Right forelimb (tissue), 1 donor: ENCODE measurements around the gene AKNAD1.
A peak's percentile ranks its signal among the peaks of the same experiment; 100 is the strongest.
"Not testable (repeated sequence)": the region's sequence is repeated elsewhere in the genome, so short reads cannot be mapped to it uniquely, and the experiment has no call there.

ENCODE experiments used
- DNase-seq: peaks from one replicate; pipeline ENCODE4 v3.0.0-alpha.2; 2018

AKNAD1 gene

DNA sequence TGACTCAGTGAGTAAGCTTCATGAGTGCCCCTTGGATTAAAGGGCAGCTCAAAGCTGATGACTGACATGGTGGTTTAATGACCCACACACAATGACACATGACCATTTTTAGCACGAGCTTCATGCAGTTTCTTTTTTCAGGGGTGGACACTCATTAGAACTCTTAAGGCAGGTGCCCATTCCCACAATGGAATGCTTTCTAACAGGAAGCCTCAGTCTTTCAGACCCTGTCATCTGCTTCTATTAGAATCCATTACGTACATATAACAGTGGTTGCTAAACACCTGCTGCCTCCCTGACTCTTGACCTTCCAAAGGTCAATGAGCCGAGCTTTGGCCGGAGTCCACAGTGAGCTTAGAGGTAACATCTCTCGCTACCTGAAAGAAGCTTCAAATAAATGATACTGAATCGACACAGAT is 27.4 kb downstream of the AKNAD1 start:
- DNase-seq: no peak

DNA sequence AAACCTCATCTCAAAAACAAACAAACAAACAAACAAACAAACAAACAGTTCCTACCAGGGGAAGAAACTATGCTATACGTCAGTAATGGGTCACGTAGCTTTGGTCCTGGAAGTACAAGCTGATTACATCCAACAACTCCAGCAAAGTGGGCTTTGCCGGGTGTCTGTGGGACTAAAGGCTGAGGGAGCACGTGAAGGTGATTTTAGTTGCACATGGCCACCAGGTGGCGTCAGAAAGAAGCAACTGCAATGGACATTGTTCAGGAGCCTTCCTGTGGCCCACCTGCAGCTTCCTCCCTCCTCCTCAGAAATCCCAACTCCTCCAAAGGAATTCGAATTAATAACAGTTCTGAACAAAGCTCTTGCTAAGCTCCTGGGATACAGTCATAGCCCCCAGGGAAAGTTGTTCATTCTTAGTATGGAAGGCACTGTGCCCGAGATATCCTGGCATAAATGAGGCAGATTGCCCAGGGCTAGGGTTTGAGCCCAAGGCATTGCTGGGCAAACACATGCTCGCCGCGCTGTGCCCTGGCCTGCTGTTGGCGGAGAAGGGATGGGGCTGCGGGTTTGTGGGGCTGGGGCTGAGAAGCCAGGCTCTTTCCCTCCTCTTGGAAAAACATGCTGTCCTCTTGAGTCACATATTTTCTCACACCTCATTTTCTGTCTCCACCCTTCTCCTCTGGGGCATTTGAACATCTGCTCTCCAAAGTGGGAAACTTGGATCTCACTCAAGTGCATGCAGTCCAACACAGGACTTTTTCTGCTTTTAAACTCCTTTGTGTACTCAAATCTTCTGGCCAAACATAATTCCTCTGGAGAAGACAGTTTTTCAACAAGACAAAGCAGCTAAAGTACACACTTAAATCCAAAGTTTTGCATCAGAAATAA is 28.6 kb downstream of the AKNAD1 start:
- peak; percentile 67 for DNase-seq

DNA sequence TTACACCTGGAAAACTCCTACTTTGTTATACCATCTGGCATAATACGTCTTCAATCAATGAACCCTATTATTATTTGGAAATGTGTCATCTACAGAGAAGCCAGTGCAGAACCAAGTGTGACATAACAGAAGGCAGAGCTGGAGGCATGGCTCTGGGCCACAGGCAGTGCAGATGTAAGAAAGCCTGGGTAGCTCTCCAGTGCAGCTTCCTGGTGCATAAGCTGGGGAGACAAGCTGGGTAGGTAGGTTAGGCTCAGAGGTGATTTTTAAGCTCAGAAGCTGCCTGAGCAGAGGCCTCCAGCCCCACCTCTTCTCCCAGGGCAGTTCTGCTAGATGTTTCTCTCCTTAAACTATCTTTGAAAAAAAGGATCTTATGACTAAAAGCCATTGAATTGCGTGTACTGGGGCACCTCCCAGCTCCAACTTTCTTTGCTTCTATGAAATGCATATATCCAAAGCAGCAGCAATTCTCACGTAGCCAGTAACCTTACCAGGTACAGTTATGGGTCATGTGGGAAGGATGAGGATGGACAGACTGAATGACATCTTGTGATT is 30.7 kb downstream of the AKNAD1 start:
- DNase-seq: no peak

GRCh38 chr1:108824051-108824450 is 32.8 kb downstream of the AKNAD1 start:
- no peak for DNase-seq

DNA sequence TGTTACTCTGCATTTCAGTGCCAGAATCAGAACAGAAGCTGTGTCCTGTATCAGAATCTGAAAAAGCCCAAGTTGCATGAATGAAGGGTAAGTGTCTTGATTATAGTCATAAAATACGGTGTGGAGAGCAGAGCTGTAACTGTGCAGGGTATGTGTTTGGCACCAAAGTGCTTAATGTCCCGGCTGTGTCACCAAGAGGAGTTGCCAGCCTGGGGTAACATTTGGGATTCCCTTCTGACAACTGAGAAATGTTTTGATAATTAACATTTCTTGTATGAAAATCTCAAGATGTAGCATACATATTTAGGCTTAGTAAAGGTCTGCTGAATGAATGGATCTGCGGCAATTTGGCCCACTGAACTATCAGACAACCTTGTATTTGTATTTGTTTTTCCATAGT is 33.3 kb downstream of the AKNAD1 start:
- DNase-seq: no peak

DNA sequence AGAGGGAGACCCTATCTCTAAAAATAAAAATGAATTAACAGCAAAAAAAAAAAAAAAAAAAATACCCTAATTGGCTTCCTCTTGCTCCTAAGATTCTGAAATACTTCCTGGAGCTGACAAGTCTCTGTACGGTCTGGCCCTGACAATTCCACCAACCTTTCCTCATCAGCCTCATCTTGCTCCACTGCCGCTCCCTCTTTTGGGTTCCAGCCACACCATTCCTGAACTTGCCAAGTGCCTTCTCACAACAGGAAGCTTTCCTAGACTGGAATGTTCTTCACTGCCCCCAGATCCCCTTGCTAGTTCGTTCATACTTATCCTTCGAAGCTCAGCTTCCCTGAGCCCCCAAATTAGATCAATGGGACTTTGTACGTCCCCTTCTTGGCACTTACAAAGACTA is 37.0 kb downstream of the AKNAD1 start:
- no peak for DNase-seq

DNA sequence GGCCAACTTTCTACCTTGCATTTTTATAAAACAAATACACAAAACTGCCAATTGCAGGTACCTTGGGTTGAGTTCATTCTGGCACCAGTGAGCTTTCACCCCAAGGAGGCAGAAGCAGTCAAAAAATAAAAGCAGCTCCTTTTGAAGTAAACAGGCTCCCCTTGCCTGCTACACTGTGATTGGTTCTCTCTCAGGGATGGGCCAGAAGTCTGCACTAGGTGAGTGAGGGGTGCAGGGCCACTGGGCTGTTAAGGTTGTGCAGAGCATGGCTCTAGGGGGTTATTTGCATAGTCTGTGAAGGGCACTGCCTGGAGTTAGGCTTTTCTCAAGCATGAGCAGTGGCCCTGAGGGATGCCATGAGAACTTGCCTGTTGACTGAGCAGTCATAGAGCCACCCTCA is 39.1 kb downstream of the AKNAD1 start:
- no peak for DNase-seq

GRCh38 chr1:108817016-108817415 is 39.9 kb downstream of the AKNAD1 start:
- DNase-seq: peak; percentile 78

- peak; percentile 93 for DNase-seq
These were observed 40.6 kb downstream of the AKNAD1 start for GRCh38 chr1:108816049-108816893.

DNA sequence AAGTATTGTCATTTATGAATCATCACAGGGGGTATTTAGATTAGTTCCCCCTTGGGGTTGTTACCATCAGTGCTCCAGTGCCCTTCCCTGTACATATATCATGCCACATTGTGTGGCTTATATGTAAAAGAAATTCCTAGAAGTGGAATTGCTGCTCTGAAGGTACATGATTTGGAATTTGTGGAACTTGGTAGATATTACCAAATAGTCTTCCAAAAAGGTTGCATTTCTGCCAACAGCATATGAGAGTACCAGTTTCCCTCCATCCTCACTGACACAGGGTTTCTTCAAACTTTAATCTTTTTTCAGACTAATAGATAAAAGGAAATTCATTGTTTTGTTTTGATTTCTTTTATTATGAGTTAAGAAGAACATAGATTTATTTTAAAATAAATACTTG is 41.3 kb downstream of the AKNAD1 start:
- DNase-seq: no peak

DNA sequence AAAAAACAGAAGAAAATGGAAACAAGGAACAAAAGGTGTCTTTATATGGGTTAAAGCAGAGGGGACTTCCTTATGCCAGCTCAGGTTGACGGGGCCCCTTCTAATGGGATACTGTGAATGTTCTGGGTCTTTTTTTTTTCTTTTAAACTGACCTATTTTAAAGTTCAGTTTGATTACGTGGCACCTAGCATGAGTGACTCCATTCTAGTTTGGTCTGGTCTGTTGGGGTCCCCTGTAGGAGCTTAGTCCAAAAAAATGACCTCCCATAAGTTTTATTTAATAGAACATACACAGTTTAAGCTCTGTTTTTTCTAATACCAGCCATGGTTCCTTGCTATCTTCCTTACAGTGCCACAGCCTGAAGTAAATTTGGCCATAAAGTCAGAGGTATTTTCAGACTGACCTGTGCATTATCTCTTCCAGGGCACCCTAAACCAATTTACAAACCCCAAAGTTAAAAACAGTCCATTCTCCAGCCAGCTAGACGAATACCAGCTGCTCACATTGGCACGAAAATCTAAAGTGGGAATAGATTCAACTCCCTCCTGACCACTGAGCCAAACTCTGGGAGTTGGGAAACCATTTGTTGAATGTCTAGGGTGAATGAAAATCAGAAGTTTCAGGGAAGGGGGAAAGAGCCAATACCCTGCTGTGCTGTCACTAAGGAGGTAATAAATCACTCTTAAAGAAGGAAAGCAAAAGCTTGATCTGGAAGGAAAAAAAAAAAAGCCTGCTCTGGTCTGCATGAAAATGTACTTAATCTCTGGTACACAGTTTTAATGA is 42.4 kb downstream of the AKNAD1 start:
- DNase-seq: no peak

DNA sequence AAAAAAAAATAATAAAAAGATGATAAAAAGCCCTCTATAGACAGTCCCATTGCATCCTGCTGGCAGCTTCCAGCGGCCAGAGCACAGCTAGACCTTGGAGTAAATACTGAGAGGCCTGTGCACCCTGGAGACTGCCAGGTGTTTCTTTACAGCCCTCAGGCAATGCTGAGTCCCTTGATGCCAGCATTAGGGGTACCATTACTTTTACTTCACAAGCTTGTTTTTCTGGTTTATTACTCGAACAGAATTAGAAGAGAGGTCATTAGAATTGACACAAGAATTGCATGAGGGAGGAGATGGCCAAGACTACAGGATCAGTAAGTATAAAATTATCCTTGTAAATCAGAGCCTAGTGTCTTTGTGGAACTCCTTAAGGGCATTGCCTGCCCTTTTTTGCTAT is 43.6 kb downstream of the AKNAD1 start:
- DNase-seq: no peak

DNA sequence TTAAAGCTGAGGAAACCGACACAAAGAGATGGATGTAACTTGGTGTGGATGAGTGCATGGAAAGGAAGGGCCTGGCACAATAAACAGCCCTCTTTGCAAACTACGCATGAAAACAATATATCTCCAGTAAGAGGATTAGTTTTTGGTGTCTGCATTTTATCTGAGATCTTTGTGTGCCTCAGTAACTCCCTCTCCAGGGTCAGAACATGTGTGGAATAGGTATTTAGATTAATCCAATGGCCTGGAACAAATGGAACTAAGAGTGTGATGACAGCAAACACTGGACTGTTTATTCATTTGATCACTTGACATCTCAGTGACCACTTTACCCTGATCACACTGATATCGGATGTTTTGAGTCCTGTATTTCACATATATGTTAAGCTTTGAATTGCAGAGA is 45.3 kb downstream of the AKNAD1 start:
- DNase-seq: no peak

GRCh38 chr1:108808438-108808837 is 48.5 kb downstream of the AKNAD1 start:
- no peak for DNase-seq

DNA sequence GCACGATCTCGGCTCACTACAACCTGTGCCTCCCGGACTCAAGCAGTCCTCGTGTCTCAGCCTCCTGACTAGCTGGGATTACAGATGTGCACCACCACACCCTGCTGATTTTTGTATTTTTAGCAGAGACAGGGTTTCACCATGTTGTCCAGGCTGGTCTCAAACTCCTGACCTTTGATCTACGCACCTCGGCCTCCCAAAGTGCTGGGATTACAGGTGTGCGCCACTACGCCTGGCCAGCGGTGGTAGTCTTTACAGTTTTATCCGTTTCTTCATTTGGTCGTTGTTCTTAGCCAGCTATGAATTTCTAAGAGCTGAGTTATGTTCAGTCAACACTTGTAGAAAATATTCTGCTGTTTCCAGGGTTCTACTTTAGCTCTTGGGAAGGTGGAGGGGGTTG is 53.3 kb downstream of the AKNAD1 start:
- DNase-seq: no peak

GRCh38 chr1:108801101-108801500 is 55.8 kb downstream of the AKNAD1 start:
- DNase-seq: no peak

- no peak for DNase-seq
These were observed 57.9 kb downstream of the AKNAD1 start for GRCh38 chr1:108799001-108799400.

DNA sequence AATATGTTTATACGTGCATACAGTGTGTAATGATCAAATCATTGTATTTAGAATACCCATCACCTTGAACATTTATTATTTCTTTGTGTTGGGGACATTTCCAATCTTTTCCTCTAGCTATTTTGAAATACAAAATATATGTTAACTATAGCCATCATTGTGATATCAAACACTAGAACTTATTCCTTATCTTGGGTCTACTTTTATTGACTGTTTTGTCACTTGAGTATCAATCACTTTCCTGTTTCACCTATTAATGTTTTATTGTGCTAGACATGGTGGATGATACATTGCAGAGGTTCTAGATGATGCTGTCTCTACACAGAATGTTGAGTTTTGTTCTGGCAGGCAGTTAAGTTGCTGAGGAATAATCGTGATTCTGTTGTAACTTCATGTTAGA is 64.5 kb downstream of the AKNAD1 start:
- no peak for DNase-seq

DNA sequence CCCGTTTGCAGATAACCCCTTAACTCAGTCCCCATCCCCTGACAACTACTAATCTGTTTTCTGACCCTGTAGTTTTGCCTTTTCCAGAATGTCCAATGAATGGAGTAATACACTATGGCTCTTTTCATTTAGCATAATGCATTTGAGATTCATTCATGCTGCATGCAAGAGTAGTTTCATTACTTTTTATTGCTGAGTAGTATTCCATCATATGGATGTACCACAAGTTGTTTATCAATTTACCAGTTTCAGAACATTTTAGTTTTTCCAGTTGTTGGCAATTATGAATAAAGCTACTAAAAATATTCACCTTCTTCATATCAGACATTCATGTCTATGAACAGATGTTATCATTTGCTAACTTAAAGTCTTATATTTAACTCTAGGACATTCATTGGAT is 65.1 kb downstream of the AKNAD1 start:
- DNase-seq: no peak

GRCh38 chr1:108785880-108786279 is 71.0 kb downstream of the AKNAD1 start:
- no peak for DNase-seq

DNA sequence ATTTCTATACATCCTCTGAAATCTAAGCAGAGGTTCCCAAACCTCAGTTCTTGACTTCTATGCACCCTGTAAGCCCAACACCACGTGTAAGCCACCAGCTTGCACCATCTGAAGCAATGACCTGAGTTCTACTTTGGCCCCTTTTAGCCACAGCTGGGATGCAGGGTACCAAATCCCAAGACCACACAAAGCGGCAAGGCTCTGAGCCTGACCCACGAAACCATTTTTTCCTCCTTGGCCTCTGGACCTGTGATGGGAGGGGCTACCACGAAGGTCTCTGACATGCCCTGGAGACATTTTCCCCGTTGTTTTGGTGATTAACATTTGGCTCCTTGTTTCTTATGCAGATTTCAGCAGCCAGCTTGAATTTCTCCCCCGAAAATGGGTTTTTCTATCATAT is 71.6 kb downstream of the AKNAD1 start:
- no peak for DNase-seq

- DNase-seq: not testable (repeated sequence)
These were observed 75.3 kb downstream of the AKNAD1 start for GRCh38 chr1:108781575-108781944.
